HG03139 (cell line): ENCODE data around the gene PAQR9.

Experiments
- ATAC-seq: cut with Tn5 transposase; IDR thresholded peaks from one replicate; pipeline ENCODE4 v1.9.1; 2021; ENCODE audit not compliant: unreplicated experiment

PAQR9 gene

DNA sequence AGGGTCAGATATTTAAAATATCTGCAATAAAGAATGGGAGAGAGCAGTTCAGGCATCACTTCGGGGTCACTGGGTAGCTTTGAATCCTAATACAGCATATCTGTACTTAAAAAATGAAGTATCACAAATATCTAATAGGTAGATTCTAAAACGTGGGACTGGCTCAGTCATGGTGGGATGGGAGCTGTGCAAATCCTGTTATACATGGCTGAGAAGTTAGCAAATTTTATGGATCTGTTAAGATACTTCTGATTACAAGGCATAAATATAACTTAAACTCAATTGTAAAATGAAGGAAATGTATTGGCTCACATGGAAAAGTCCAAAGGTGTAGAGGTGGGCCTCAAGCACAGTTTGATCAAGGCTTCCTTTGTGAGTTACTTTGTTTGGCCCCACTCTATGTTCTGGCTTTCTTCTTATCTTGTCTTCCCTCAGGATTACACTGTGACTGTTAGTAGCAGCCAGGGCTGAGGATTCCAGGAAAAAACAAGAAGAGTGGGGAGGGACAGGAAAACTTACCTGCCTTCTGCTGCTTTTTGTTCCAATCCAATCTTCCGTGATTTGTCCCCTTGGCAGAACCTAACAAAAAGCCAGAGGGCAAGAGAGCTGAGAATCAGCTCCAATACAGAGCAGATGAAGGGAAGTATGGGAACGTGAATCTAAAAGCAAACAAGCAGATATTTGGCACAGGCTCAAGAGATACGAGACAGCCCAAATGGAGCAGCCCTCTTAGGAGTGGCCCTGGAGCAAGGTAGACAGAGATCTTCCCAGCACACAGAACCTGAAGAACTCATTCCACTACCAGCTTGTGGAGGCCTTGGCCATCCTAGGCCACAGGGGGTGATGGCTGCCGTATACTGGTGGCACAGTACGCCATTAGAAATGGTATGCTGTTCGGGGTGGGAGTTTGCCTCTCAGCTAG lies 10.9 kb downstream of the PAQR9 start:
- no peak for ATAC-seq

DNA sequence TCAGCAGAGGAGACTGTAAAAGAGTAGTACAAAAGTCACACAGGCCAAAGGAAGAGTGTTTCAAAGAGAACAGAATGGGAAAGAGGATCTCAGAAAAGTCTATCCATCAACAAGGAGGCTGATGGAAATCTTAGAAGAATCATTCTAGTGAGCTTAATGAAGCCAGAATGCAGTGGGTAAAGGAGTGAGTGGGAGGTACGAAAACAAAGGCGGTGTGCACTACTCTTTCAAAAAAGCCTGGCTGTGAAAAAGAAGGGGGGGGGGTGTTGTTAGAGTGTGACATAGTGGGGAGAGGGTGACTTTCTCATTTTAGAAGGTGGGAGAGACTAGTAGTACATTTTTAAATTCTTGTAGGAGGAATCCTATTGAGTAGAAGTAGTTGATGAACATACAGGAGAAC lies 11.7 kb downstream of the PAQR9 start:
- ATAC-seq = no peak

DNA sequence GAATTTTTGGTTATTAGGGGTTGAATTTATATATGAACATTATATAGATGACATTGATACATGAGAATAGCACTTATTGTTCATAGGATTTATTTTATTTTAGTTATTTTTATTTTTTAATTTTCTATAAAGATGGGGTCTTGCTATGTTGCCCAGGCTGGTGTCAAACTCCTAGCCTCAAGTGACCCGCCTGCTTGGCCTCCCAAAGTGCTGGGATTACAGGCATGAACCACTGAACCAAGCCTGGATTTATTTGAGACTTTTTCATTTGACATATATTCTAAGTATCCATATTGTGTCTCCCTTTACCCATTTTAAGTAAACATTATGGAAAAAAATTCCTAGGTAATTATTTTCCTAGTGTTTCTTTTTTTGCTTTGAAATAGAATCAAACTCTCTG lies 12.5 kb downstream of the PAQR9 start:
- no peak for ATAC-seq

DNA sequence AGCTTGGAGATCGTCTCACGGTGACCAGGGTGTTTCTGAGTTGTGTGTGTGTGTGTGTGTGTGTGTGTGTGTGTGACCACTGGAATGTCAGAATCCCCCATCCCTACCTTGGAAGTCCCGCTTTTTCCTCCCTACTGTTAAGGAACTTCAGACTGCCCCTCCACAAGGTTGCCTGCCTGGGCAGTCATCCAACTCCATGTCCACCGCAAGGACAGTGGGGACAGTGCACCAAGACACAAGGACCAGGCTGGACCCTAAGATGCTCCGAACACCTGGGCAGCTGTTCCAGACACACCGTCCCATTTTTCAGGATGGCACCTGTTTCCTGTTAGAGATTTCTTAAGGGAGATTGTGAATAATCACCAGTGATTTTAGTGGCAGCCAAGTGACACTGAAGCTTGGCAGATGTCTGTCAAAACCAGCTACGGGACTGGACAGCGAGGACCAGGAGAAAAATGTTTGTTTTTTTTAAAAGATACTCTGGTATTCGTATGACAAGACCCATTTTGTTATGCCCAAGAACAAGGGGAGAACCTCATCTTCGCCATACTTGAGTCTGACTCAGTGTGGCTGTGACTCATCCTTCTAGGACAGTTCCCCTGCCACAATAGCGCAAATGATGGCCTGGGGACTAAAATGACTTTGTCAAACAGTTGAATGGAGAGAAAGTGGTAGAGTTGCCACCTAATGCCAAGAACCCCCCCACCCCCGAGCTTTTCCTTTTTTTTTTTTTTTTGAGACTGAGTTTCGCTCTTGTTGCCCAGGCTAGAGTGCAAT lies 15.5 kb downstream of the PAQR9 start:
- ATAC-seq = no peak

DNA sequence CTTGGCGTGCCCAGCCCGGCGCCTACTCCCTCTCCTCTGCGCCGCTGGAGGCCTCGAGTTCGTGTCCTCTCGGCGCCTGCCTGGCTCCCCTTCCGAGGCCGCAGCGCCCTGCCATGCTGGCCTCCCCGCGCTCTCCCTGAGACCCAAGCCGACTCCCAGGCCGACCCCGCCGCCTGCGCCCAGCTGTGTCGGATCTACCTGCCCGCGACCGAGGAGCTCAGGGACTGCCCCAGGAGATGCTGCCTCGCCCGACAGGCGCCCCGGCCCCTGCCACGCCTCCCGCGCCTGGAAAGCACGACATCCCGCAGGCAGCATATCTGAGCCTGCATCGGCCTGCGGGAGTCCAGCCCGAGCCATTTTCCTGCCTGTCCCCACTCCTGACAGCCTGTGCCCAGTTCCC lies 16.1 kb downstream of the PAQR9 start:
- ATAC-seq = no peak

DNA sequence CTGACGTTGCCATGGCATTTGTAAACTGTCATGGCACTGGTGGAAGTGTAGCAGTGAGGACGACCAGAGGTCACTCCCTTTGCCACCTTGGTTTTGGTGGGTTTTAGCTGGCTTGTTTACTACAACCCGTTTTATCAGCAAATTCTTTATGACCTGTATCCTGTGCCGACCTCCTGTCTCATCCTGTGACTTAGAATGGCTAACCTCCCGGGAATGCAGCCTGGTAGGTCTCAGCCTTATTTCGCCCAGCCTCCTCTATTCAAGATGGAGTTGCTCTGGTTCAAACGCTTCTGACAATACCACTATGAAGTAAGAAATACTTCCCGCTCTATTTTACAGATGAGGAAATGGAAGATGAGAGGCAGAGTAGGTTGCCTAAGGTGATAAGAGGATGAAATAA lies 16.6 kb downstream of the PAQR9 start:
- ATAC-seq = no peak

DNA sequence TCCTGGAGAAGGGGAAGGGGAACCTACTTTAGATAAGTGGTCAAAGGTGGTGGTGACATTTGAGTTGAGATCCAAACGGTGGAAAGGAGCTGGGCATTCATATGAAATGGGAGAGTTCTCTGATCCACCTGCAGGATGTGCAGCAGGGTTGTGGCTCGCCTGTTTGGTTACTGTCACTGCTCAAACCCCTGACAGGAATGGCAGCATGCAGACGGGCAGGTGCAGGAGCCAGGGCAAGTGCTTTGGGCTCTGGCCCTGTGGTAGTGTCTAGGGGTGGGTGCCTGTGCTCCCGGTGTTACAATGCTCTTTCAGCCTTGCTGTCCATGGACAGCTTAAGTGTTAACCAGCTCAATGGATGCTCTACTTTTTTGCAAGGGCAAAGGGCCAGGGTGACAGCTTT lies 18.5 kb downstream of the PAQR9 start:
- ATAC-seq = peak; percentile 14

DNA sequence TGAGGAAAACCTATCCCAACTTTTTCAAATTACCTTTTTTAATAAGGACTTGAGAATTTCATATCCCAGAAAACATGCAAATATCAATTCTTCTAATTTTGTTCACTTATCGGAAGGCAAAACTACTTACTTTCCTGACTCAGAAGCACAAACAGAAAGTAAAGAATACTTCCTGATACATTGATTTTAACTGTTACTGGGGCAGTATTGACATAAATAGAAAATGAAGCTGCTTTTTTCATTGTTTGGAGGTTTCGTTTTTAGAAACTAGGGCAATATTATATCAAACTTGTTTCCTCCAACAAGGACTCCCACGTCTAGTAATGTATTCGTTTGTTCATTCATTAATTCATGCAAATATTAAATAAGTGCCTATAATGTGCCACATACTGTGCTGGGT lies 19.1 kb downstream of the PAQR9 start:
- ATAC-seq = peak; percentile 54

DNA sequence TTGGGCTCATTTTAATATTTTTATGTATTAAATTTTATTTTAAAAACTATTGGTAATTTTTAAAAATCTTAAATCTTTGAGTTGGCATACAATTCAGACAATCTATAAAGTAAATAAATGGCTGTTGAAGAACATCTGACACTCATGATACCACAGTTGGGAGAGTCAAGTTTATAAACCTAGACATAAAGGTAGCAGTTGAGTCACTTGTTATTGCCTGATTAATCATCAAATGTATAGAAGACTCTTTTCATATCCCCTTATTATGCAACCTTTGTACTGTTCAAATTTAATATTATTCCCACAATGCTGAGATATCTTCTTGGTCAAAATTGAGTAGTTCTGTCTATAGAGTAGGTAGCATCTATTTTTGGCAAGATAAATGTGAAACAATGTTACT lies 19.6 kb downstream of the PAQR9 start:
- ATAC-seq = no peak

DNA sequence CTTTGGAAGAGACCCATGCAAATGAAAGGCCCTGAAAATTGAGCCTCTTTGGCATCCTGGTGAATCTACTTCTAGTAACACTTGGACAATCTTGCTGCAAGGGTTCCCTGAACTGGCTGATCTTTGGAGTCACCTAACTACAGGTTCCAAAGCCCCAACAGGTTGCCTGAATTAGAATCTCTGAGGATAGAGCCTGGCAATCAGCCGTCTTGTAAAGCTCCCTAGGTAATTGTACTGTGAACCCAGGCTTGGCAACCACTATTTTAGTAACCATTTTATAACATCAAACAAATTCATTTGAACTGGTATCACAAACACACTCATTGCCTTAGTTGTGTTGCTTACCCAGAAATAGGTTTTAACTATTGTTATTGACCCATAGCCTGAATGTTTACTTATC lies 20.1 kb downstream of the PAQR9 start:
- no peak for ATAC-seq

DNA sequence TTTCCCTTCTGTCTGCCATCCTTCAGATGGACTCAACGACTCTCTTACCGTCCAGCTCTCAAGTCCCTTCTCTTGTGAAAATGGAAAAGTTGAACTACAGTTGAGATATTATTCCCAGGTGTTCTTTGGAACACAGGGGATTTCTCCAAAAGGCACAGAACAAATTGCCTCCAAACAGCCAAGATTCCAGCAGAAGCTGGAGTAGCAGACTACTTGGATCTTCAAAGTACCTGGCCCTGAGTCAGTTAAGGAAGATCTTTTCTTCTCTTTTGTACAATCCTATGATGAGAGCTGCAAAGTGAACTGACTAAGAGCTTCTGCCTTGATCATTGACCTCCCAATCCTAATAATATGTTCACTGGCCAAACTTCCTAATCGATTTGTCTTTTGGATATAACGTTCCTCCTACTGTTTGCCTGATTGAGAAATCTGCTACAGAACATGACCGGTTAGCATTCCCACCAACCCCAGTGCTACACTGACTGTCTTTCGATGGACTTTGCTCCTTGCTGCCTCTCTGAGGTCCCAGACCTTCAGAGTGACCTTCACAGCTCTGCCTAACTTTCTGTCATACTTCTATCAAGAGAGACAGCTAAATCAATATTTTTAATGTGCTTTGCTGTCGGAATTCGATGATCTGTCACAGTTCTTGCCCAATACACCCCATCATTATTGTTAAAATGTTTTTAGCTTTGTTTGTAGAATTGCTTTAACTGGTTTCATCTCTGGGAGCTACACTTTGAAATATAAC lies 21.9 kb downstream of the PAQR9 start:
- no peak for ATAC-seq

DNA sequence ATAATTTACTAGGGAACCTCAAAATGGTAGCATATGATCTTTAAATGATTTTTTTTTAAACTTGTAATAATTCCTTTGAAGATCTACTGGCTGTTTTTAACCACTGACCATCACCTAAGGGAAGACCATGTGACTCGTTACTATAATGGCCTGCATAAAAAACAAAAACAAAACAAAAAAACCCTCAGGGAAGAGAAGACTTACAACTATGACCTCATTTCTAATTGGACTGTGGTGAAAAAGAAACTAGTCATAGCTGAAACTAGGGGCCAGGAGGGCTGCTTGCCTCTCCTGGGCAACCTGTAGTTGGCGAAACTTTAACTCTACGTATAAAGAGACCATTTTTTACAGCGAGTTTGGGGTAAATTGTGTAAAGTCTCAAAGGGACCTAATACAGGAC lies 23.0 kb downstream of the PAQR9 start:
- ATAC-seq = no peak

DNA sequence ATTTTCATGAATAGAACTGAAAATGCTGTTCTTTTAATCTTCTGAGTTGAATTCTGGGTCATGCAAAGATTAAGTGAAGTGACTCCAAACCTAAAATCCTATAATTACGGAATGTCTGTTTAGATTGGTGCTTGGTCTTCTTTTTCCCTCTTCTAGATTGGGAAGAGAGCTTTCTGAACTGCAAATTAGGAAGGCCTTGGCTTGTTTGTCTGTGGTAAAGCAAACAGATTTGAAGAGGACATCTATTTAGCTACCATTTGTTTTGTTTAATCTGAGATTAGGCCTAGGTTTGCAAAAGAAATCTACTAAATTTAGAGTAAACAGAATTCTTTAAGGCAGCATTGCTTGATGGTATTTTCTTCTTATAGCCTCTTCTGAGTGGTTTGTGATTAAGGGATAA lies 23.5 kb downstream of the PAQR9 start:
- no peak for ATAC-seq

DNA sequence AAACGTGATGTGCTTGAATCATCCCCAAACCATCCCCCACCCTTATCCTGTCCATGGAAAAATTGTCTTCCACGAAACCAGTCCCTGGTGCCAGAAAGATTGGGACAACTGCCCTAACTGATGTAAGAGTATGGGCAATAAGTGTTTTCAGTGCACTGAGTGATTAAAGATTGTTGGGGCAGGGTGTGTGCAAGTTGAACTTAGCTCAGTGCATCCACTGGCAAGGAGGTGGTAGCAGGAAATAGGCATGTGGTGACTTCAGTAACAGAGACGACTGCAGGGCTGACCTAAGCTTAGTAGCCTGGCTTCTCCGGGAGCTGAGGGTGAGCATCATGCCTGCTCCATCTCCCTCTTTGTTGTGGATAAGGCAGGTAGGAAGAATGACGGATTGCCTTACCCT lies 27.5 kb downstream of the PAQR9 start:
- ATAC-seq = no peak

DNA sequence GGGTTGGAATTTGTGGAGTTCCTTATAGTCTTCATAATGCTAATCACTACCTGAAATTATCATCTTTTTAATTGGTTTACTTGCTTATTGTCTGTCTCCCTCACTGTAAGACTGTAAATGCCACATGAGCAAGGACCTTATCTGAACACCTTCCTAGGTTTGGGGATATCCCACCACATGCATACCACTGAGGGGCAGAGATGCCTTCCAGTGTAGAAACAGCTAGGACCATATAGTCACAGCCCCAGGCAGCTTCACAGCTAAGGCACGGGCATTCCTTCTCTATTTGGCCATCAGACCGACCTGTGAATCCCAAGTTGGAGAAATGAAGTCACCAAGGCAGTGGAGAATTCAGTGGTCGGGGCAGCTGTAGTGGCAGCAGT lies 28.6 kb downstream of the PAQR9 start:
- no peak for ATAC-seq

DNA sequence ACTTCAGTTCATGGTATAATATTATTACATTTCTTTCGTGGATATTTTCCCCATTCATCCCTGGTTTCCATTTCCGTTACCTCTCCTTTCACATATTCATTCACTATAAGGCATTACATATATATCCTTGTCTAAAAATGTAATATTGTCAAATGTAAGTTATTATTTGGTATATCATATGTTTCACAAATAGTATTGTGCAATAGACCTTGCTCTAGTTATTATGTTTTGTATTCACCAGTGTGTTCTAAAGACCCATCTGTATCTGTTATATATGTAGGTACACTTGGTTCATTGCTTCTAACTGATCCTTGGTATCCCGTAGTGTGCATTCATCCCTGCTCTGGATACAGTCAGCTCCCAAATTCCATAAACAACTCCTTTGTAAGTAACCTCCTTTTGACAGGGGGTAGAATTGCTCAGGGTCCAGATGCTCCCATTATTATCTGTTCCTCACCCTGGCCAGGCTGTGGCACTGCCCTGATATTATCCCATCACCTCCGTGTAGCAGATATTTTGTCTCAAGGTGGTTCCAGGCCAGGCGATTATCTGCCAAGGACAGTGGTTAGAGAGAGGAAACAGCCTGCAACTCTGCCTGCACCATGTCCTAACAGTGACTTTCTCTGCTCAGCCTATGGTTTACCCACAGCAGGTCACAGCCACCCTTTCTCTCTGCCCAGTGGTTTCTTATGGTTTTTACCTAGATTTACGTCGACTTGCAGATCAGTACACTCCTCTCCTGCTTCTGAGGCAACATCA lies 29.2 kb downstream of the PAQR9 start:
- ATAC-seq = no peak

DNA sequence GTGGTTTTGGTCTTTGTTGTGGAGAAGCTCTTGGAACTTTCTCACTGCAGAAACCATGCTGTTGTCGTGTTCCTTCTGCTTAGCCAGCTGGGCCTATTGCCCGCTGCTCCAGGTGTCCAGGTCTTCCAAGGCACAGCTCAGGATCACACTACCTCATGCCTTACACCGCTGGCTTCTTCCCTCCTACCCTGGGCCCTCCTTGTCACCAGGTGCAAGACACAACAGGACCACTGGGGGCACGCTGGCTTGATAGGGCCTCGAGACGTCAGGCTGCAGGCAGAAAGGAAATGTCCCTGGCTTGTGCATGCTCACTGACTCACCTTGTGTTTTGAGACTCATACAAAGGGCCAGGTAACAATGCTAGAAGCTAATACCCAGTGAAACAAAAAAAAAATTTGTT lies 32.3 kb downstream of the PAQR9 start:
- peak; percentile 88 for ATAC-seq

DNA sequence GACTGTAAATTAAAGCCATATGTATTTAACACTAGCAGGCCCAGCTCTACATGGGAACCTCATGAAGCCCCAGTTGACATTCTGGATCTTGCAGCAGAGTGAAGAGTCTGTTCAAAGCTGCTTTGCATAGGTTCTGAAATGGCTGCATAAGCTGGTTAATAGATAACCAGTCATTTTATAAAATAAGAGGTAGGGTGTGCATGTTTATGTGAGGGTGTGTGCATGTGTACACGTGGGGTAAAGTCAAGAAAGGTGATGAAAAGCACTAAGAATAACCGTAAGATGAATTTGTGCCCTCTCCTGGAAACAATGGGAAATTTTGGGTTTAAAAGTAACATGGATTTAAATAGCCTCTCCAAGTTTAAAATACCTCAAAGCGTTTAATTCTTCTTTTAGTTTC lies 33.0 kb downstream of the PAQR9 start:
- no peak for ATAC-seq

DNA sequence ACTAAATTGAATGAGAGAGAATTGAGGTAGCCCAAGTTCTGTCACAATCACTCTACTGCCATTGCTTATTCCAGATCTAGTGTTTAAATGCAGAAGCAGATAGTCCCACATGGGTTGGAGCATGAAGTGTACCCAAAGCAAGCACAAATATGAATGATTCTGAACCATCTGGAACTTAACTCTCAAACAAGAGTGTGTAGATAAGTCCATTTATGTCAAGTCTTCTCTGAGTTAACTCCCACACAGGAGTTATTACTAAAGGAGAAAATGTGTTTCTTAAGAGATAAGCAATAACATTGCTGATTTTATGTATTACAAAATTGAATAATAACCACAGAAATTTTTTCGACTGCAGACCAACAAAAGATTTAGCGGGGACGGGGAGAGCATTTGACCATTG lies 33.6 kb downstream of the PAQR9 start:
- ATAC-seq = no peak

DNA sequence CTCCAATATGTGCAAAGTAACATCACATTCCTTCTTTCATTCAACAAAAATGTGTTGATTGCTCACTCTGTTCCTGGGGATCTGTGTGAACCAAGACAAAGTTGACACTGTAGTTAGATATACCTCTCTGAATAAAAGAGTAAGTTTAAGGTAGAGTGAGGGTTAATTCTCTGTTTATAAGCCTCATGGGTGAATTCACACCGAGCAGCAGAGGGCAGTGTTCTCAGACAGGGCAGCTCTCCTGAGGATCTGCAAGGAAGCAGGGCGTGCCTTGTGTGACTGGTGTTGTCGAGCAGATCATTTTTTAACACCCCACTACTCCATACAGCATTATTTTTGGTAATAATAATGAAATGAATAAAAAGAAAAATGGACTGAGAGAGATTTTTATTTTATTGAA lies 34.4 kb downstream of the PAQR9 start:
- ATAC-seq = peak; percentile 58

DNA sequence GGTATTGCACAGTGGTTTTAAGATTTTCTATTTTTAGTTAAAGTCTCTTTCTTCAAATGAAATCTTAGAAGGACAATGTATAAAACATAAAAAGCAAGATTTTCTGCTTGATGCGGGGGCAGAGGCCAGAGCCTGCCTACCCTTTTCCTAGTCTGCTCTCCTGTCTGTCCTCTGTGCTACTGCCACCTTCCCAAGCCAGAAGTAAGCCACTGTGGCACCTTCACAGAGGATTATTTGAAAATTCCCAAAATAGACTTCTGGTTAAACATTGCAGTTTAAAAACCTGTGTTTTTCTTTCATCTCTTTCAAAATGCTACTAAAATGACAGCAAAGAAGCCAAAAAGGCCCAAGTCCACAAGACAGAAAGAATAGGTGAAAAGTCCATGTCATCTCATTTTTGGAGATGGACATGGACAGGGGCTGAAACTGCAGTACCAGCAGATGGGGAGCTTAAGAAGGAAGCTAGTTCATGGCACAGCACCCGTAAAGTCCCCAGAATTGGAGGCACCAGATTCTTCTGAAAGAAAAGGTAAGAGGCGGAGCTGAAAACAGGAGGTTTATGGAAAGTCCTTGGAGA lies 37.0 kb downstream of the PAQR9 start:
- ATAC-seq = no peak
